ENCODE results near the gene NCKAP5. TPM values are rescaled to one million over a fixed set of nuclear protein-coding genes. Genes with fewer than 3 reads are reported as not detected.

The NCKAP5 gene
- polyA plus RNA-seq, 1 experiment, result 16.6 TPM

DNA sequence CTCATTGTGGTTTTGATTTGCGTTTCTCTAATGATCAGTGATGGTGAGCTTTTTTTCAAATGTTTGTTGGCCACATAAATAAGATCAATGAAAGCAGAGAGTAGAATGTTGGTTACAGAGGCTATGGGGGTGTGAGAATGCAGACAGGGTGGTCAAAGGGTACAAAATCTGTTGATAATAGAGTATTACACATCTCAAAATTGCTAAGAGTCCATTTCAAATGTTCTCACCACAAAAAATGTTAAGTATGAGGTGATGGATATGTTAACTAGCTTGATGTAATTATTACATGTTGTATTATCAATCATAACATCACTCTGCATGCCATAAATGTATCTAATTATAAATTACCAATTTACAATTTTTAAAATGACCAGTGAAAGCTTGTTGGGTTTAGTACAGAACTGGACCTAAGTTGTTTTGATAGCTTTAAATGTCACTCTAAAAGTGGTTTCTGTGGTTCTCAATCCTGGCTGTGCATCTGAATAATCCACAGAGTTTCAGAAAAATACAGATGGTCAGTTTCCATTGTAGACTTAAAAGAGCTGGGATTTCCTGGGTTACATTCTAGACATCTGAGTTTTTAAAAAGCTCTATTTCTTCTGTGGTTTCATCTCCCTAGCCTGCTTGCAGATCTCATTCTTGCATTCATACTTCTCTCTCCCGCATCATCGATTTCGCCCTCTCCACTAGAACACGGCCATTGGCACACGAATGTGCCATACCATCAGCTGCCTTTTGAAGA, 612.2 kb downstream of the NCKAP5 start:
- no peak for DNase-seq (ENCODE audit: low read depth, low spot score)
- ChIA-PET CTCF (interaction anchor here (1.2 kb wide), 2 partner anchors 12 to 409 kb away, joined by 3 to 4 read pairs; no protein-coding TSS in a partner anchor), POLR2A (no interaction called here)
- H3K27ac ChIP-seq (ENCODE audit: low read depth, low read length), result no peak overlapping the region
- H3K9me3 ChIP-seq (ENCODE audit: control insufficient read depth, insufficient read depth, low read length), result no peaks in the 10 kb centered on the region
- TF ChIP-seq, protein P1, sequence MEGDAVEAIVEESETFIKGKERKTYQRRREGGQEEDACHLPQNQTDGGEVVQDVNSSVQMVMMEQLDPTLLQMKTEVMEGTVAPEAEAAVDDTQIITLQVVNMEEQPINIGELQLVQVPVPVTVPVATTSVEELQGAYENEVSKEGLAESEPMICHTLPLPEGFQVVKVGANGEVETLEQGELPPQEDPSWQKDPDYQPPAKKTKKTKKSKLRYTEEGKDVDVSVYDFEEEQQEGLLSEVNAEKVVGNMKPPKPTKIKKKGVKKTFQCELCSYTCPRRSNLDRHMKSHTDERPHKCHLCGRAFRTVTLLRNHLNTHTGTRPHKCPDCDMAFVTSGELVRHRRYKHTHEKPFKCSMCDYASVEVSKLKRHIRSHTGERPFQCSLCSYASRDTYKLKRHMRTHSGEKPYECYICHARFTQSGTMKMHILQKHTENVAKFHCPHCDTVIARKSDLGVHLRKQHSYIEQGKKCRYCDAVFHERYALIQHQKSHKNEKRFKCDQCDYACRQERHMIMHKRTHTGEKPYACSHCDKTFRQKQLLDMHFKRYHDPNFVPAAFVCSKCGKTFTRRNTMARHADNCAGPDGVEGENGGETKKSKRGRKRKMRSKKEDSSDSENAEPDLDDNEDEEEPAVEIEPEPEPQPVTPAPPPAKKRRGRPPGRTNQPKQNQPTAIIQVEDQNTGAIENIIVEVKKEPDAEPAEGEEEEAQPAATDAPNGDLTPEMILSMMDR (IDR thresholded peaks at IDR 0.05; ENCODE audit: low read depth, low read length), result no peak
- no peaks in the 10 kb centered on the region for H3K27me3 ChIP-seq (ENCODE audit: control insufficient read depth, insufficient read depth, low read length)
- H3K4me3 ChIP-seq (ENCODE audit: low read depth, low read length), result no peak overlapping the region

DNA sequence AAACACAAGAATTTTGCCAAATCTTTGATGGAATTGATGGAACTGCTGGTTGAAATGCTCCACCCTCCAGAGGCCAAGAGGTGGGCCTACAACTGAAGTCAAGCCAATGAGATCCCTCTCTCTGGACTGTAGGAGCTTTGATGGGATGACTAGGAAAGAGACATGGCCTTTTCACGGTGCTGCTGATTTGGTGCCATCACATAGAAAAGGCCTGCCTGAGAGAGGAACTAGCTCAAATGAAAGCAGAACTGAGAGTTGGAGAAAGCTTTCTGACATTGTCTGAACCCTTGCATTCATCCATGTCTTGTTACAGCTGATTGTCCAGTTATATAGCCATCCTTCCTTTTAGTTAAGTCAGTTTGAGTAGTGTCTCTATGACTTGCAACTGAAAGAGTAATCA, 614.5 kb downstream of the NCKAP5 start:
- DNase-seq (ENCODE audit: low read depth, low spot score), result no peak
- H3K27ac ChIP-seq (ENCODE audit: low read depth, low read length), result no peak overlapping the region
- H3K27me3 ChIP-seq (ENCODE audit: control insufficient read depth, insufficient read depth, low read length), result no peaks in the 10 kb centered on the region
- TF ChIP-seq, protein P1 (IDR thresholded peaks at IDR 0.05; ENCODE audit: low read depth, low read length), result no peak
- H3K9me3 ChIP-seq (ENCODE audit: control insufficient read depth, insufficient read depth, low read length), result no peaks in the 10 kb centered on the region
- ChIA-PET CTCF (no interaction called here), POLR2A (no interaction called here)
- no peak overlapping the region for H3K4me3 ChIP-seq (ENCODE audit: low read depth, low read length)

DNA sequence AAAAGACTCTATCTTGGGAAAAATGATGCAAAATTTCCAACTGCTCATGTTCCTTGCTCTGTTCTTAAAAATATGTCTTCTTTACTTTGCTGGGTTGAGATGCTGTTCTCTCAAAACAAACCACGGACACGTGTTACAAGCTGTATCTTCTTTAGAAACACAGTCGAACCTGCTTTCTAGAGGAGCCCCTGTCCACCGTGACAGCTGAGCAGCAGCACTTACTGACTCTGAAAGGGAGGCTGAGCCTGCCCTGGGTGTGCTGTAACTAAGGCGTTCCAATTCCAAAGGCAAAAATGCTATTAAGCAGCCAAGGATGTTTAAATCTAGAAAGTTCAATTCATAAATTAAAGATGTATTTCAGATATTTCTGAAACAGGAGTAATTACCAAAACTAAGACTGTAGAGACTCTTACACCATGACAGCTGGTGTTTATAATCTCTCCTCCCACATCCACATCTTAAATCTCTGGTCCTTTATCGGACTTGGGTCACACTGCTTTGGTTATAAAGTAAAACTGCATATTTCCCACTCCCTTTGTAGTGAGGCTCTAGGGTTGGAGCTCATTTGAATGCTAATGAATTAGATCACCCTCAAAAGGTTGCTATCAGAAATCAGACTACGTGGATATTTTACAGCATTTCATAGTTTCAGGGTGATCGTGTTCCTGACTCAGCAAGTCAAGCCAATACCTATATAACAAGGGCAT, 617.1 kb downstream of the NCKAP5 start:
- TF ChIP-seq, protein P1 (IDR thresholded peaks at IDR 0.05; ENCODE audit: low read depth, low read length), result no peak
- DNase-seq (ENCODE audit: low read depth, low spot score), result no peak
- CTCF ChIA-PET, result no interaction called here
- Histone ChIP-seq H3K9me3 (ENCODE audit: control insufficient read depth, insufficient read depth, low read length) (no peaks in the 10 kb centered on the region), H3K27ac (ENCODE audit: low read depth, low read length) (no peak overlapping the region), H3K27me3 (ENCODE audit: control insufficient read depth, insufficient read depth, low read length) (no peaks in the 10 kb centered on the region), H3K4me3 (ENCODE audit: low read depth, low read length) (no peak overlapping the region)
- POLR2A ChIA-PET, result no interaction called here

DNA sequence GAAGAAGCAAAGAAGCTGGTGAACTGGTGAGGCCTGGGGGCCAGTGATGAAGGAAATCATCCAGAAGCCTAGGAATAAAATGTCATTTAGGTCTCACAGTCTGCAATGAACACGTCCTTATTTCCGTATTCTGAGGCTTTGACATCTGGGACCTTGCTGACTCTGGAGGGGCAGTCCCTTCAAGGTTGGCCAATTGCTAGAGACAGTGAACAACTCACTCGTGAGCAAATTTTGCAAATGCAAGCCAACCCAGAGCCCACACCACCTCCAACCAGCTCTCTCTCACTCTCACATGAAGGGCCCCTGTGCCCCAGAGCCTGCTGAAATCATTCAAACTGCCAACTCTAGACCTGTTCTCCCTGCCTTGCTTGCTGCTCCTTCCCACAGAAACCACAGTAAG, 619.2 kb downstream of the NCKAP5 start:
- no peaks in the 10 kb centered on the region for H3K27me3 ChIP-seq (ENCODE audit: control insufficient read depth, insufficient read depth, low read length)
- POLR2A ChIA-PET, result no interaction called here
- DNase-seq (ENCODE audit: low read depth, low spot score), result no peak
- no peak overlapping the region for H3K27ac ChIP-seq (ENCODE audit: low read depth, low read length)
- no peak overlapping the region for H3K4me3 ChIP-seq (ENCODE audit: low read depth, low read length)
- no peaks in the 10 kb centered on the region for H3K9me3 ChIP-seq (ENCODE audit: control insufficient read depth, insufficient read depth, low read length)
- TF ChIP-seq, protein P1 (IDR thresholded peaks at IDR 0.05; ENCODE audit: low read depth, low read length), result no peak
- CTCF ChIA-PET, result no interaction called here

DNA sequence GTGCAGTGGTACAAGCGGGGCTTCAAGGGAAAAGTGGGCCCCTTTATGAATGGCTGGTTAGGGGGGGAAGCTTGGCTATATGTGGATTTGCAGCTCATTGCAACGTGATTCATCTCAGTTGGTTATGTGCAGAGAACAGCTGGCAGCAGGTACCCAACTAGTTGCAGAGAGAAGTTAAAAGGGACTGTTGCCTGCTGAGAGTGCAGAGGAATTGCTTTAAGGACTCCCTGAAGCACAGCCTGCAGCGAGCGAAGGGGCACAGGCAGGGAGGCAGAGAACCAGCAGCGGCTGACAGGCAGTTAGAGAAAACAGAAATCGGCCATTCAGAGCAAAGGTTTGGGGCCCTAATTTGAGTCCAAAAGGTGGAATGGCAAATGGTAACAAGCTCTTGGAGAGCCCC, 620.1 kb downstream of the NCKAP5 start:
- H3K4me3 ChIP-seq (ENCODE audit: low read depth, low read length), result no peak overlapping the region
- POLR2A ChIA-PET, result no interaction called here
- CTCF ChIA-PET, result no interaction called here
- TF ChIP-seq, protein P1 (IDR thresholded peaks at IDR 0.05; ENCODE audit: low read depth, low read length), result no peak
- no peak overlapping the region for H3K27ac ChIP-seq (ENCODE audit: low read depth, low read length)
- no peak for DNase-seq (ENCODE audit: low read depth, low spot score)
- no peaks in the 10 kb centered on the region for H3K27me3 ChIP-seq (ENCODE audit: control insufficient read depth, insufficient read depth, low read length)
- H3K9me3 ChIP-seq (ENCODE audit: control insufficient read depth, insufficient read depth, low read length), result no peaks in the 10 kb centered on the region

All from AG04450 (cell line).